Left ventricle myocardium inferior (tissue), 1 donor: Measurements from ENCODE around the gene TOX2. TPM values are rescaled to one million over a fixed set of nuclear protein-coding genes. Genes with fewer than 3 reads are reported as not detected.

Experiments used
- DNase-seq: peaks from one replicate; pipeline ENCODE4 v3.0.0-alpha.2; 2020
- H3K27ac ChIP-seq: fragments of 200-600 bp; replicated peaks from 2 replicates; pipeline ENCODE4 v1.8.0; 2021
- H3K27me3 ChIP-seq: fragments of 200-600 bp; 2 replicates; pipeline ENCODE4 v1.8.0; 2021; ENCODE audit warnings: low read depth
- H3K36me3 ChIP-seq: fragments of 200-600 bp; 2 replicates; pipeline ENCODE4 v1.8.0; 2021
- H3K4me1 ChIP-seq: fragments of 200-600 bp; 2 replicates; pipeline ENCODE4 v1.8.0; 2021
- H3K4me3 ChIP-seq: fragments of 200-600 bp; 2 replicates; pipeline ENCODE4 v1.8.0; 2021; ENCODE audit warnings: mild to moderate bottlenecking, moderate library complexity
- H3K9me3 ChIP-seq: fragments of 200-600 bp; replicated peaks from 2 replicates; pipeline ENCODE4 v1.8.0; 2021
- intact Hi-C: fragments of 100-400 bp; cut with micrococcal nuclease; formaldehyde crosslinking; loops from one replicate; pipeline ENCODE4 v1.11.0; 2022
- total RNA-seq: library from RNA; stranded (reverse); fragmentation: NEBNext Ultra II Directional; extraction: Animal tissue kit (Norgen Biotek cat#: 25700); gene quantifications from one replicate; pipeline ENCODE4 v1.2.1, GENCODE V29; 2021
- TF ChIP-seq, protein P1 (sequence below): fragments of 200-600 bp; IDR thresholded peaks from 2 replicates; pipeline ENCODE4 v1.8.0; 2021; ENCODE audit warnings: antibody characterized with exemption, mild to moderate bottlenecking, borderline replicate concordance
- donor health status: DM: no; HTN: yes; CAD: no; lungs with severe emphysema.

Gene TOX2
- total RNA-seq, 1 donor from 2014 or later, result 0.30 TPM

- DNase-seq, result no peak
- TF ChIP-seq, protein P1, sequence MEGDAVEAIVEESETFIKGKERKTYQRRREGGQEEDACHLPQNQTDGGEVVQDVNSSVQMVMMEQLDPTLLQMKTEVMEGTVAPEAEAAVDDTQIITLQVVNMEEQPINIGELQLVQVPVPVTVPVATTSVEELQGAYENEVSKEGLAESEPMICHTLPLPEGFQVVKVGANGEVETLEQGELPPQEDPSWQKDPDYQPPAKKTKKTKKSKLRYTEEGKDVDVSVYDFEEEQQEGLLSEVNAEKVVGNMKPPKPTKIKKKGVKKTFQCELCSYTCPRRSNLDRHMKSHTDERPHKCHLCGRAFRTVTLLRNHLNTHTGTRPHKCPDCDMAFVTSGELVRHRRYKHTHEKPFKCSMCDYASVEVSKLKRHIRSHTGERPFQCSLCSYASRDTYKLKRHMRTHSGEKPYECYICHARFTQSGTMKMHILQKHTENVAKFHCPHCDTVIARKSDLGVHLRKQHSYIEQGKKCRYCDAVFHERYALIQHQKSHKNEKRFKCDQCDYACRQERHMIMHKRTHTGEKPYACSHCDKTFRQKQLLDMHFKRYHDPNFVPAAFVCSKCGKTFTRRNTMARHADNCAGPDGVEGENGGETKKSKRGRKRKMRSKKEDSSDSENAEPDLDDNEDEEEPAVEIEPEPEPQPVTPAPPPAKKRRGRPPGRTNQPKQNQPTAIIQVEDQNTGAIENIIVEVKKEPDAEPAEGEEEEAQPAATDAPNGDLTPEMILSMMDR, result no peak
- Histone ChIP-seq H3K36me3 (no peaks in the 10 kb centered on the region), H3K9me3 (no peaks in the 10 kb centered on the region), H3K27me3 (peaks cover 8% of the 10 kb centered on the region), H3K4me1 (peaks cover 20% of the 10 kb centered on the region), H3K27ac (no peak overlapping the region), H3K4me3 (no peak overlapping the region)
- intact Hi-C loops, result no loop called here
These were observed 171.2 kb downstream of the TOX2 start for GRCh38 chr20:44085616-44086434.

DNA sequence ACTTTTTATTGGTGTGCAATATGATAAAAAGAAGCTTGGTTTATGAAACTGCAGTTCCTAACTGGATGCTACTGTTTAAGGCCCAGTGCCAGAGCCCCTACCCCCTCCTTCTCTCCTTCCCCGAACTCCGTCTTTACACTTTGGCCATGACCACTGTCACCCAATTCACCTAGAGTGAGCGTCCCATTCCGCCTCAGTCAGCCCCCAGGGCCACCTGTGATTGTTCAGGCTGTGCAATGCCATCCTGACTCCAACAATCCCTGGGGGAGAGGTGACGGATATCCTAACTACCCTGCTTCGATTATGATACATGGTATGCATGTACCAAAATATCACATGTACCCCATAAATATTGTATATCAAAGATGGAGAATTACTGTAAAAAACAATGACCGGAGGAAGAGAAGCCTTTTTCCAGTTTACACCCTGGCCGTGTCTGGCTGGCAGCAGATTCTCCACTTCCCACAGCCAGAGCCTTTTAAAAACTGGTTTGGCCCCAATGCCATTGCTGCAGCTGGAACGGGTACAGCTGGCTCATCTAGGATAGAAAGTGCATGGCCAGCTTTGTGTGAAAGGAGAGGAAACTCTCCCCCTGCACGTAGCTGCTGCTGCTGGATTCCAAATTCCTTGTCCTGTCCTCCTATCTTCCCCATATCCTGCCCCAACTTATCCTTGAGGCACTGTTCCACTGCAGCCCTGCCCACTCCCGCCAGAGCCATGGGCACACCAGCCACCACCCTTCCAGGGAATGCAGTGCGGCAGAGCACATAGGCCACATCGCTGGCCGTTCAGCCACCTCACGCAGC, 172.6 kb downstream of the TOX2 start:
- no peaks in the 10 kb centered on the region for H3K36me3 ChIP-seq
- no peak overlapping the region for H3K27ac ChIP-seq
- no peak for DNase-seq
- TF ChIP-seq, protein P1, result no peak
- H3K4me3 ChIP-seq, result no peak overlapping the region
- H3K4me1 ChIP-seq, result peaks cover 17% of the 10 kb centered on the region
- H3K9me3 ChIP-seq, result no peaks in the 10 kb centered on the region
- intact Hi-C loops, result no loop called here
- peaks cover 8% of the 10 kb centered on the region for H3K27me3 ChIP-seq

DNA sequence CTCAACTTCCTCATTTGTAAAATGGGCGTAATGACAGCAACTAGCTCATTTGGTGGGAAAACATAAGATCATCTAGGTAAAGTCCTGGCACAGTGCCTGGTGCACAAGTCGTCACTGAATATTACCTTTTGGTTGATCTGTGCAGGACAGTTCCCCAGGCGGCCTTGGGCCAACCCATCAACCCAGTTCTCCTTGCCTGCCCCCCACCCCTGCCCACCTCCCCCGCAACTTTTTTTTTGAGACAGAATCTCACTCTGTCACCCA, 173.1 kb downstream of the TOX2 start:
- Histone ChIP-seq H3K4me3 (no peak overlapping the region), H3K27me3 (peaks cover 8% of the 10 kb centered on the region), H3K4me1 (peaks cover 14% of the 10 kb centered on the region), H3K9me3 (no peaks in the 10 kb centered on the region), H3K36me3 (no peaks in the 10 kb centered on the region), H3K27ac (no peak overlapping the region)
- intact Hi-C loops, result no loop called here
- no peak for DNase-seq
- TF ChIP-seq, protein P1, result no peak

DNA sequence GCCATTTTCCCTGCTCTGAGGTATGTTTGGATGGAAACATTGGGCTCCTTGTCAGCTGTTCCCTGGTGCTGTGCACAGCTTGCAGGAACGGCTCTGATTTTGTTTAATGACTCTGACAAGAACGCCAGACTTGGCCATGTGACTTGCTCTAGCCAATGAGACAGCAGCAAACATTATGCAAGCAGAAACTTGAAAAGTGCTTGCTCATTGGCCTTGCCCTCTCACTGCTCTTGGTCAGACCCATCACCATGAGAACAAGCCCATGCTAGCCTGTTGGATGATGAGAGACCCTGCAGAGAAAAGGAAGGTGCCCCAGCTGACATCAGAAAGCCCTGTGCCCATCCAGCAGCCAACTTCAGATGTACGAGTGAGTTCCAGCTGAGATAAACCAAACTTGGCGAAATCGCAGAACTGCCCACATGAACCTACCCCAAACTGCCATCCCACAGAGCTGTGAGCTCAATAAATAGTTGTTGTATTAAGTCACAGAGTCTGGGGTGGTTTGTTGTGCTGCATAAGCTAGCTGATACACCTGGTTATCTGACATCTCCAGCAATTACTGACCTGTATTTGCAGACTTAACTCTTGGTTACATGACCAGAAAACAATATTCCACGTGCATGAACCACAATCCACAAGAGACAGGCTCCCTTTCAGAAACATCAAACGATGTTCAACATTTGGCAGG, 175.5 kb downstream of the TOX2 start:
- H3K9me3 ChIP-seq, result no peaks in the 10 kb centered on the region
- intact Hi-C loops, result no loop called here
- TF ChIP-seq, protein P1, result no peak
- no peak overlapping the region for H3K27ac ChIP-seq
- no peak for DNase-seq
- peaks cover 5% of the 10 kb centered on the region for H3K4me1 ChIP-seq
- H3K36me3 ChIP-seq, result no peaks in the 10 kb centered on the region
- no peak overlapping the region for H3K4me3 ChIP-seq
- peaks cover 25% of the 10 kb centered on the region for H3K27me3 ChIP-seq

DNA sequence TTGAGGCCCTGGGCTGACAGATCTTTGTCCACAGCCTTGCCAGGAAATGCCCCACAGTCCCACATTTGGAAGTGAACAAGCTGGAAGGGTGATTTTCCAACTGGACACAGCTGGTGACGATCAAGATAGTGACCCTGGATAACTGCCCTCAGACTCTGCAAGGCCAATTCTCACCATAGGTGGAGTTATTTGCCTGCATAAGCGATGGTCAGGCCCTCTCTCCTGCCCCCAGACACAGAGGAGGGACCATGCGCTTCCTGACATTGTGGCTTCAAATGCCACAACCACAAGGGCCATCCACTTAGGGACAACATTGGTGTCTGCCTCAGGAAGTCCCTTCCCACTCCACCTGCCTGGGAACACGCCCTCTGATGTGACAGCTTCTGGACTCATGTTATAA, 176.4 kb downstream of the TOX2 start:
- H3K4me3 ChIP-seq, result no peak overlapping the region
- TF ChIP-seq, protein P1, result no peak
- H3K4me1 ChIP-seq, result peaks cover 5% of the 10 kb centered on the region
- intact Hi-C loops, result no loop called here
- H3K36me3 ChIP-seq, result no peaks in the 10 kb centered on the region
- DNase-seq, result no peak
- H3K9me3 ChIP-seq, result no peaks in the 10 kb centered on the region
- peaks cover 34% of the 10 kb centered on the region for H3K27me3 ChIP-seq
- no peak overlapping the region for H3K27ac ChIP-seq
